Retinal pigment epithelial cell (primary cell): ENCODE results near the gene CCDC177.

Experiments used
- DNase-seq: peaks from one replicate; pipeline ENCODE4 v3.0.0-alpha.2; 2010; ENCODE audit warnings: low read depth
- H3K4me3 ChIP-seq: 2 replicates; pipeline ENCODE4 v1.5.1; 2011; ENCODE audit warnings: mild to moderate bottlenecking, low read length, control low read depth, moderate library complexity
- CTCF ChIP-seq: conservative IDR thresholded peaks from 2 replicates; pipeline ENCODE4 v1.5.1; 2011; ENCODE audit warnings: low read depth, low read length, control low read depth, inconsistent platforms

The CCDC177 gene

DNA sequence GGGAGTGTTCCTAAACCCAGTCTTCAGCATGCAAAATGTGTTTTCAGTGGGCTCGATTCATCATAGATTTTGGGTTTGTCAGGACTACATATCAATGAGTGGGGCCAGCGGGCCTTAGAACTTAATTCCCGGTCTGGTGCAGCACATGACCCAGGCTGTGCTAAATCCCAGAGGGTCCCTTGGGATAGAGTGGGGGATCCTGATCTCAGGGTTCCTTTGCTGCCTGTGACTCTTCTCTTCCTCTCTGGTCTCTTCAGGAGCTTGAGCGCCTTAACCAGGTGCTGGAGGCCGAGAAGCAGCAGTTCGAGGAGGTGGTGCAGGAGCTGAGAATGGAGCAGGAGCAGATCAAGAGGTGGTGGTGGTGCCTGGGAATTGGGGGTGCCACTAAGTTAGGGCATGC is 52.6 kb downstream of the CCDC177 start:
- H3K4me3 ChIP-seq: no peak overlapping the region
- no peak for DNase-seq
- no peak for TF ChIP-seq CTCF
